Body of pancreas (tissue), 4 donors: ENCODE results near the gene ING4.

Source experiments
- POLR2A ChIP-seq, 3 donors: fragments of 450-650 bp; IDR thresholded peaks; one replicate each; pipeline ENCODE4 v1.6.1; 2016; ENCODE audit warnings: antibody characterized with exemption in 3 of 3, mild to moderate bottlenecking in 2 of 3
- TF ChIP-seq, protein P1 (sequence below), 7 experiments: fragments of 450-650 bp in 4 of 7; fragments of 200-600 bp in 3 of 7; sonication (generic) in 3 of 7; IDR thresholded peaks; one replicate each; pipeline ENCODE4 v1.5.1; 2016 to 2019; ENCODE audit warnings: antibody characterized with exemption in 7 of 7

DNA sequence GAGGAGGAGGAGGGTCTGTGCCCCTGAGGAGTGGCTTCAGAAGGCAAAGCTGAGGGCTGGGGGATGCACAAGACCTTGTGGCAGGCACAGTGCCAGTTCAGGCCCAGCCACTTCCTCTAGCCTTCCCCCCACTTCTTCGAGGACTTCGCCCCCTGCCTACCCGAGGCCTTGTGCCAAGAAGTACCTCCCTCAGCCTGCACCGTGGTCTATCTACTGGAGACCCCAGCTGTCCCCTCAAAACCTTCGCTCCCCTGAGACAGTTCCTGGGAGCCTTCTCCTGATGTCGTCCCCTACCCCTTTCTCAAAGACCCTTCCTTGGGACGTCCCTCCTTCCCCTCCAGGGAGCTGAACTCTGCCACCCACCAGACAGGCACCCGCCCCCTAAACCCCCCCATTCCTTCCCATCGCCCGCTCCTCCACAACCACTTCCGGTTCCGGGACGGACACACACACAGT, 25.7 kb upstream of the ING4 start:
- TF ChIP-seq, protein P1, sequence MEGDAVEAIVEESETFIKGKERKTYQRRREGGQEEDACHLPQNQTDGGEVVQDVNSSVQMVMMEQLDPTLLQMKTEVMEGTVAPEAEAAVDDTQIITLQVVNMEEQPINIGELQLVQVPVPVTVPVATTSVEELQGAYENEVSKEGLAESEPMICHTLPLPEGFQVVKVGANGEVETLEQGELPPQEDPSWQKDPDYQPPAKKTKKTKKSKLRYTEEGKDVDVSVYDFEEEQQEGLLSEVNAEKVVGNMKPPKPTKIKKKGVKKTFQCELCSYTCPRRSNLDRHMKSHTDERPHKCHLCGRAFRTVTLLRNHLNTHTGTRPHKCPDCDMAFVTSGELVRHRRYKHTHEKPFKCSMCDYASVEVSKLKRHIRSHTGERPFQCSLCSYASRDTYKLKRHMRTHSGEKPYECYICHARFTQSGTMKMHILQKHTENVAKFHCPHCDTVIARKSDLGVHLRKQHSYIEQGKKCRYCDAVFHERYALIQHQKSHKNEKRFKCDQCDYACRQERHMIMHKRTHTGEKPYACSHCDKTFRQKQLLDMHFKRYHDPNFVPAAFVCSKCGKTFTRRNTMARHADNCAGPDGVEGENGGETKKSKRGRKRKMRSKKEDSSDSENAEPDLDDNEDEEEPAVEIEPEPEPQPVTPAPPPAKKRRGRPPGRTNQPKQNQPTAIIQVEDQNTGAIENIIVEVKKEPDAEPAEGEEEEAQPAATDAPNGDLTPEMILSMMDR (IDR thresholded peaks at IDR 0.05), result no peak
- no peak for TF ChIP-seq POLR2A (IDR thresholded peaks at IDR 0.05)
